Esophagus mucosa (tissue), 1 donor: ENCODE results near the gene MYMX. TPM values are rescaled to one million over a fixed set of nuclear protein-coding genes. Genes with fewer than 3 reads are reported as not detected.
A peak's percentile ranks its signal among the peaks of the same experiment; 100 is the strongest.
"Not testable (repeated sequence)": the region's sequence is repeated elsewhere in the genome, so short reads cannot be mapped to it uniquely, and the experiment has no call there.

Source experiments
- ATAC-seq: fragments of 200-7000 bp; cut with Tn5 transposase; one replicate; pipeline ENCODE4 v1.9.1; 2020
- total RNA-seq: library from RNA; stranded (reverse); gene quantifications from one replicate; pipeline ENCODE4 v1.2.4, GENCODE V29; 2023
- donor health status: DM: yes; HTN: yes; CAD: no.

The MYMX gene
- 0.44 TPM for total RNA-seq

GRCh38 chr6:44216677-44217331 is at the start of gene MYMX:
MYMX (plus strand) TSS chr6:44216926; CDS start chr6:44217472, 546 bp downstream.
- ATAC-seq: no peak

GRCh38 chr6:44167567-44167966 is 49.2 kb upstream of the MYMX start:
- ATAC-seq: no peak

GRCh38 chr6:44169154-44169553 is 47.6 kb upstream of the MYMX start:
- ATAC-seq: peak; percentile 23

- peak; percentile 38 for ATAC-seq
These were observed 46.7 kb upstream of the MYMX start for GRCh38 chr6:44169886-44170570.

- no peak for ATAC-seq
These were observed 44.7 kb upstream of the MYMX start for GRCh38 chr6:44171899-44172546.

- ATAC-seq: peak; percentile 85
These were observed 43.8 kb upstream of the MYMX start for GRCh38 chr6:44172731-44173500.

- no peak for ATAC-seq
These were observed 40.5 kb upstream of the MYMX start for GRCh38 chr6:44176130-44176761.

GRCh38 chr6:44176762-44177509 is 39.8 kb upstream of the MYMX start:
- ATAC-seq: no peak

GRCh38 chr6:44177691-44178423 is 38.9 kb upstream of the MYMX start:
- ATAC-seq: peak; percentile 38

GRCh38 chr6:44178424-44179071 is 38.2 kb upstream of the MYMX start:
- ATAC-seq: no peak

GRCh38 chr6:44179072-44179536 is 37.6 kb upstream of the MYMX start:
- no peak for ATAC-seq

GRCh38 chr6:44179648-44180047 is 37.1 kb upstream of the MYMX start:
- no peak for ATAC-seq

GRCh38 chr6:44180406-44180805 is 36.3 kb upstream of the MYMX start:
- no peak for ATAC-seq

GRCh38 chr6:44180886-44181285 is 35.8 kb upstream of the MYMX start:
- ATAC-seq: no peak

- not testable (repeated sequence) for ATAC-seq
These were observed 34.9 kb upstream of the MYMX start for GRCh38 chr6:44181784-44182183.

GRCh38 chr6:44182911-44183390 is 33.8 kb upstream of the MYMX start:
- ATAC-seq: no peak

- no peak for ATAC-seq
These were observed 32.9 kb upstream of the MYMX start for GRCh38 chr6:44183783-44184182.

GRCh38 chr6:44185356-44185755 is 31.4 kb upstream of the MYMX start:
- ATAC-seq: not testable (repeated sequence)

- no peak for ATAC-seq
These were observed 30.6 kb upstream of the MYMX start for GRCh38 chr6:44185953-44186634.

GRCh38 chr6:44186635-44187025 is 30.1 kb upstream of the MYMX start:
- ATAC-seq: no peak
